ENCODE results near the gene PDLIM5.

The PDLIM5 gene

DNA sequence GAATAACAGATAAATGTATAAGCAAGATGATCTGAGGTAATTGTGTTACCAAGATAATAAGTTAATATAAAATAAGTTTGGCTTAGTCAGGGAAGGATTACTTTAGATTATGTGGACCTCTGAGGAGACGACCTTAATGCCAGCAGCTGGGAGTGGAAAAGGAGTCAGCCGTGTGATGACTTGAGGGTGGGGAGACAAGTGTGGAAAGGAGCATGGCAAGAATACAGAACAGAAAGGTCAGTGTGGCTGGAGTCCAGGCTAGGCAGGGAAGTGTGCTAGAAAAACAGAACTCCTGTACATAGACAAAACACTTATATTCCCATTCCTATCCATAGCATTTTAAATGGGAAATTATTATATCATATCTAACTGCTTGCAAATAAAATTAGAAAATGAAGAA lies 138.8 kb downstream of the PDLIM5 start:
- H3K4me3 ChIP-seq (replicated peaks; ENCODE audit: low read depth, low read length), result no peak overlapping the region
- H3K27me3 ChIP-seq (replicated peaks; ENCODE audit: control insufficient read depth, insufficient read depth, low read length), result no peaks in the 10 kb centered on the region
- H3K36me3 ChIP-seq (ENCODE audit: control insufficient read depth, insufficient read depth, low read length), result no peaks in the 10 kb centered on the region
- TF ChIP-seq CTCF (IDR thresholded peaks at IDR 0.05; ENCODE audit: insufficient read depth, low read length, poor library complexity, severe bottlenecking), result no peak
- DNase-seq (ENCODE audit: extremely low read depth, insufficient read length), result no peak

GRCh38 chr4:94591289-94591688 lies 139.5 kb downstream of the PDLIM5 start:
- no peak for TF ChIP-seq CTCF (IDR thresholded peaks at IDR 0.05; ENCODE audit: insufficient read depth, low read length, poor library complexity, severe bottlenecking)
- Histone ChIP-seq H3K36me3 (ENCODE audit: control insufficient read depth, insufficient read depth, low read length) (no peaks in the 10 kb centered on the region), H3K27me3 (replicated peaks; ENCODE audit: control insufficient read depth, insufficient read depth, low read length) (no peaks in the 10 kb centered on the region), H3K4me3 (replicated peaks; ENCODE audit: low read depth, low read length) (no peak overlapping the region)
- DNase-seq (ENCODE audit: extremely low read depth, insufficient read length), result no peak

GRCh38 chr4:94595013-94595412 lies 143.3 kb downstream of the PDLIM5 start:
- no peak for TF ChIP-seq CTCF (IDR thresholded peaks at IDR 0.05; ENCODE audit: insufficient read depth, low read length, poor library complexity, severe bottlenecking)
- Histone ChIP-seq H3K36me3 (ENCODE audit: control insufficient read depth, insufficient read depth, low read length) (no peaks in the 10 kb centered on the region), H3K27me3 (replicated peaks; ENCODE audit: control insufficient read depth, insufficient read depth, low read length) (no peaks in the 10 kb centered on the region), H3K4me3 (replicated peaks; ENCODE audit: low read depth, low read length) (no peak overlapping the region)
- DNase-seq (ENCODE audit: extremely low read depth, insufficient read length), result no peak

DNA sequence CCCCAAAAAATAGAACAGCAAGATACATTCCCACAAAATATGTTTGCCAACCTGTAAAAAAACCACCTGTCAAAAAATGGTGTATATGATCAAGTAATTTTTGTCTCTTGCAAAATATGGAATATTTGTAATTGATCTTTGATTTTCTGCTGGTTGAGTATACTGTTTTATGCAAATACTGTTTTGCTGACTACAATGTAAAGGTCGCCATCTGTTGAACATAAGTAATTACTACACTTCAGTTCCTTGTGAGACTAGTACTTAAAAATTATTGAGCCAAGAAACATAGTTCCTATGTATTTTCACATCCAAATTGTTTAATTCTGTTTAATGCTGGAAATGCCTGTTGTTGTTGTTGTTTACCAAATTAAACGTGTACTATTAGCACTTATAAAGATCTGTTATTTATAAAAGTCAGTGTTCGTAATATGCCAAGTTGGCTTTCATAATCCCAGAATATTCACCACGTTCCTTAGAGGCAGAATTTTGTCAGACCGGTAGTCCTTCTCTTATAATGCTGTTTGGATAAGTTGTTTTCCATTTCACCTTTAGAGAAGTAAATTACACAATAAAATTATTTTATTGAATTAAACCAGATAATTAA lies 144.2 kb downstream of the PDLIM5 start:
- Histone ChIP-seq H3K27me3 (replicated peaks; ENCODE audit: control insufficient read depth, insufficient read depth, low read length) (no peaks in the 10 kb centered on the region), H3K4me3 (replicated peaks; ENCODE audit: low read depth, low read length) (no peak overlapping the region), H3K36me3 (ENCODE audit: control insufficient read depth, insufficient read depth, low read length) (no peaks in the 10 kb centered on the region)
- TF ChIP-seq CTCF (IDR thresholded peaks at IDR 0.05; ENCODE audit: insufficient read depth, low read length, poor library complexity, severe bottlenecking), result peak; percentile 44
- DNase-seq (ENCODE audit: extremely low read depth, insufficient read length), result no peak

GRCh38 chr4:94598758-94599157 lies 147.0 kb downstream of the PDLIM5 start:
- no peak overlapping the region for H3K4me3 ChIP-seq (replicated peaks; ENCODE audit: low read depth, low read length)
- no peaks in the 10 kb centered on the region for H3K36me3 ChIP-seq (ENCODE audit: control insufficient read depth, insufficient read depth, low read length)
- no peak for TF ChIP-seq CTCF (IDR thresholded peaks at IDR 0.05; ENCODE audit: insufficient read depth, low read length, poor library complexity, severe bottlenecking)
- H3K27me3 ChIP-seq (replicated peaks; ENCODE audit: control insufficient read depth, insufficient read depth, low read length), result no peaks in the 10 kb centered on the region
- no peak for DNase-seq (ENCODE audit: extremely low read depth, insufficient read length)
